KMS-11 (cell line): Measurements from ENCODE around the gene DNMT1.

Source experiments
- H2AFZ ChIP-seq: fragments of 200-600 bp; sonication (generic); 2 replicates; pipeline ENCODE4 v1.6.1; 2016; ENCODE audit warnings: antibody characterized with exemption, mixed run types, low read depth
- H3K27ac ChIP-seq: fragments of 200-600 bp; sonication (generic); 2 replicates; pipeline ENCODE4 v1.6.1; 2016; ENCODE audit warnings: mild to moderate bottlenecking, mixed run types
- H3K27me3 ChIP-seq: fragments of 200-600 bp; sonication (generic); 2 replicates; pipeline ENCODE4 v1.6.1; 2017; ENCODE audit warnings: mild to moderate bottlenecking, low read depth, mixed run types, moderate library complexity; ENCODE audit not compliant: insufficient read depth
- H3K36me3 ChIP-seq: fragments of 200-600 bp; sonication (generic); 2 replicates; pipeline ENCODE4 v1.6.1; 2017; ENCODE audit warnings: mild to moderate bottlenecking, mixed run types; ENCODE audit not compliant: insufficient read depth
- H3K4me1 ChIP-seq: fragments of 200-600 bp; sonication (generic); 2 replicates; pipeline ENCODE4 v1.6.1; 2016; ENCODE audit warnings: mild to moderate bottlenecking, low read depth, mixed run types; ENCODE audit not compliant: poor library complexity, severe bottlenecking
- H3K4me2 ChIP-seq: fragments of 200-600 bp; sonication (generic); 2 replicates; pipeline ENCODE4 v1.7.0; 2016; ENCODE audit warnings: mild to moderate bottlenecking, mixed run types
- H3K4me3 ChIP-seq: fragments of 200-600 bp; sonication (generic); IDR thresholded peaks from 2 replicates; pipeline ENCODE4 v1.6.1; 2017; ENCODE audit warnings: low read depth, low read length, mixed read lengths; ENCODE audit not compliant: insufficient read depth
- H3K79me2 ChIP-seq: fragments of 200-600 bp; sonication (generic); 2 replicates; pipeline ENCODE4 v1.6.1; 2016; ENCODE audit warnings: low read depth, mixed run types; ENCODE audit not compliant: insufficient read depth
- H3K9ac ChIP-seq: fragments of 200-600 bp; sonication (generic); 2 replicates; pipeline ENCODE4 v1.6.1; 2016; ENCODE audit warnings: mild to moderate bottlenecking, mixed run types
- H4K20me1 ChIP-seq: fragments of 200-600 bp; sonication (generic); 2 replicates; pipeline ENCODE4 v1.6.1; 2016; ENCODE audit warnings: mild to moderate bottlenecking, mixed run types; ENCODE audit not compliant: insufficient read depth
- TF ChIP-seq, protein P1 (sequence below): fragments of 200-600 bp; sonication (generic); conservative IDR thresholded peaks from 2 replicates; pipeline ENCODE4 v1.6.1; 2017; ENCODE audit warnings: low read depth, mild to moderate bottlenecking, antibody characterized with exemption, low read length, moderate library complexity, mixed read lengths

Gene DNMT1

GRCh38 chr19:10141973-10142372 is 52.8 kb downstream of the DNMT1 start:
- H3K4me2 ChIP-seq = no peak overlapping the region
- no peak overlapping the region for H3K4me3 ChIP-seq
- H3K27ac ChIP-seq = no peak overlapping the region
- no peaks in the 10 kb centered on the region for H4K20me1 ChIP-seq
- H3K9ac ChIP-seq = no peak overlapping the region
- H3K4me1 ChIP-seq = no peaks in the 10 kb centered on the region
- H2AFZ ChIP-seq = no peak overlapping the region
- no peaks in the 10 kb centered on the region for H3K79me2 ChIP-seq
- TF ChIP-seq, protein P1, sequence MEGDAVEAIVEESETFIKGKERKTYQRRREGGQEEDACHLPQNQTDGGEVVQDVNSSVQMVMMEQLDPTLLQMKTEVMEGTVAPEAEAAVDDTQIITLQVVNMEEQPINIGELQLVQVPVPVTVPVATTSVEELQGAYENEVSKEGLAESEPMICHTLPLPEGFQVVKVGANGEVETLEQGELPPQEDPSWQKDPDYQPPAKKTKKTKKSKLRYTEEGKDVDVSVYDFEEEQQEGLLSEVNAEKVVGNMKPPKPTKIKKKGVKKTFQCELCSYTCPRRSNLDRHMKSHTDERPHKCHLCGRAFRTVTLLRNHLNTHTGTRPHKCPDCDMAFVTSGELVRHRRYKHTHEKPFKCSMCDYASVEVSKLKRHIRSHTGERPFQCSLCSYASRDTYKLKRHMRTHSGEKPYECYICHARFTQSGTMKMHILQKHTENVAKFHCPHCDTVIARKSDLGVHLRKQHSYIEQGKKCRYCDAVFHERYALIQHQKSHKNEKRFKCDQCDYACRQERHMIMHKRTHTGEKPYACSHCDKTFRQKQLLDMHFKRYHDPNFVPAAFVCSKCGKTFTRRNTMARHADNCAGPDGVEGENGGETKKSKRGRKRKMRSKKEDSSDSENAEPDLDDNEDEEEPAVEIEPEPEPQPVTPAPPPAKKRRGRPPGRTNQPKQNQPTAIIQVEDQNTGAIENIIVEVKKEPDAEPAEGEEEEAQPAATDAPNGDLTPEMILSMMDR = no peak
- H3K36me3 ChIP-seq = peaks cover 28% of the 10 kb centered on the region; the same call in 1 of the 2 replicates
- H3K27me3 ChIP-seq = no peaks in the 10 kb centered on the region

DNA sequence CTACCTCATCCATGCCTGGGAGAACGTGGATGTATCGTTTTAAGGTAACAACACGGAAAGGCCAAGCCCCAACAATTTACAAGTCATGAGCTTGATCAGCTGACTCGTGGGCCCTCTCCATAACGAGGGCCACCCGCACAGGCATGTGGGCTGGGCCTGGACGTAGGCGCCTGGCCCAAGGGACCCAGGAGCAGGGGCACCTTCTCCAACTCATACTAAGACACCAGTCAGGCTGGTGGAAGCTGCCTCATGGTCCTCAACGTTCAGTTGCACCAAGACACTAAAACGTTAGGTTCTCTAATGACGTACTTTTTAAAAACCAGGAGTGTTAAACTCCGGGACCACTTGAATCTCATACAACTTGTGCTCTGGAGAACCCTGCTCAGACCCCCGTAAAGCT is 53.3 kb downstream of the DNMT1 start:
- no peak overlapping the region for H3K27ac ChIP-seq
- no peak overlapping the region for H3K9ac ChIP-seq
- no peaks in the 10 kb centered on the region for H3K4me1 ChIP-seq
- H4K20me1 ChIP-seq = no peaks in the 10 kb centered on the region
- no peaks in the 10 kb centered on the region for H3K27me3 ChIP-seq
- TF ChIP-seq, protein P1 = no peak
- H3K4me3 ChIP-seq = no peak overlapping the region
- peaks cover 29% of the 10 kb centered on the region; the same call in 1 of the 2 replicates for H3K36me3 ChIP-seq
- no peaks in the 10 kb centered on the region for H3K79me2 ChIP-seq
- H3K4me2 ChIP-seq = no peak overlapping the region
- H2AFZ ChIP-seq = no peak overlapping the region

GRCh38 chr19:10139952-10140351 is 54.8 kb downstream of the DNMT1 start:
- no peaks in the 10 kb centered on the region for H3K79me2 ChIP-seq
- H3K9ac ChIP-seq = no peak overlapping the region
- H3K4me3 ChIP-seq = no peak overlapping the region
- H3K27me3 ChIP-seq = no peaks in the 10 kb centered on the region
- no peak overlapping the region for H3K4me2 ChIP-seq
- H3K27ac ChIP-seq = no peak overlapping the region
- H3K4me1 ChIP-seq = no peaks in the 10 kb centered on the region
- no peaks in the 10 kb centered on the region for H4K20me1 ChIP-seq
- TF ChIP-seq, protein P1 = no peak
- H2AFZ ChIP-seq = no peak overlapping the region
- peaks cover 29% of the 10 kb centered on the region; the same call in 1 of the 2 replicates for H3K36me3 ChIP-seq

DNA sequence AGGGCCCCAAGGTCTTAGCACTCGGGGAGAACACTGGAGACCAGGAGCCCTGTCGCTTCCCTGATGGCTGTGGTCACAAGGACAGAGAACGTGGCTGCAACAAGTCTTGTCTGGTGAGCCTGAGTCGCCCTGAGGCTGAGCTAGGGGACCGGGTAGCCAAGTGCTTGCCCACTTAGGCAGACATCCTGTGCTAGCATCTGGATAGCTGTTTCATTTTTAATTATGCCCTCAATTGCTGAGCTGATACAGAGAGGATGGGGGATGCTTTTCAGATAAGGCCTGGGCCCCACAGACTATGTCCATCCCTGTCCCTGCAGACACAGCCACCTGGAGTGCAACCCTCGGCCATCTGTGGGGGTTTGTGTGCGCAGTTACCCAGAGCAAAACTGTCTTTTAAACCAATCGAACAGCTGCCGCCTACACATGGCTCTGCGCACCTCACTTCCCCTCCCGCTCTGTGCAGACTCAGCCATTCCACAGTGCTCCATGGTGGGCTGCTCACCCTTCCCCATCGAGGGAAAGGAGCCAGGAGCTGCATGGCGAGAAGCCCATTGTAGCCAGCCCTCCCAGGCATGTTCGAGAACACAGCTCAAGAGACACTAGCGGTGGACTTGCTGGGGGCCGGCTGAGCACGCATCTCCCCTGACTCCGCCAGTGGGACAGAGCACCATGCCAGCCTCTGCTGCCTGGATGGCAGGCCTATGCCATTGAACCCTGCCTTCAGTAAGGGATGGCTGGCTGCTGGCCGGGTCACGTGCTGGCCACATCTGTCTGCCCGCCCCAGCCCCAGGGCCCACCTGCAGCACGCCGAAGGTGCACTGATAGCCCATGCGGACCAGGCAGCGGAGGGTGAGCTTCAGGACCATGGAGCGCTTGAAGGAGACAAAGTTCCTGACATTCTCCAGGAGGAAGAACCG is 55.6 kb downstream of the DNMT1 start:
- H2AFZ ChIP-seq = no peak overlapping the region
- H3K4me3 ChIP-seq = no peak overlapping the region
- TF ChIP-seq, protein P1 = no peak
- H3K36me3 ChIP-seq = peaks cover 29% of the 10 kb centered on the region; the same call in 1 of the 2 replicates
- H3K4me2 ChIP-seq = no peak overlapping the region
- H3K27me3 ChIP-seq = no peaks in the 10 kb centered on the region
- no peaks in the 10 kb centered on the region for H4K20me1 ChIP-seq
- no peak overlapping the region for H3K27ac ChIP-seq
- H3K9ac ChIP-seq = no peak overlapping the region
- no peaks in the 10 kb centered on the region for H3K79me2 ChIP-seq
- H3K4me1 ChIP-seq = no peaks in the 10 kb centered on the region
